H1 (cell line): ENCODE data around the gene RTN4RL2. TPM values are rescaled to one million over a fixed set of nuclear protein-coding genes. Genes with fewer than 3 reads are reported as not detected.

ENCODE experiments used
- CTCF ChIA-PET: fragments of 300-600 bp; sonication (Branson Sonifier 250); formaldehyde crosslinking; loops from one replicate; lab custom pipeline; 2021; ENCODE audit not compliant: partially characterized antibody; lab: Charles Lee
- POLR2A ChIA-PET: fragments of 300-600 bp; sonication (Branson Sonifier 250); formaldehyde crosslinking; loops from one replicate; lab custom pipeline; 2021; ENCODE audit warnings: inconsistent platforms; ENCODE audit not compliant: partially characterized antibody; lab: Charles Lee
- DNase-seq, 2 experiments: peaks; one replicate each; pipeline versions ENCODE4 v3.0.0 to v3.0.0-alpha.2; 2010 to 2022; ENCODE audit warnings: low spot score in 2 of 2, low read depth in 1 of 2, mixed read lengths in 1 of 2
- FAIRE-seq: peaks from 2 replicates; lab custom pipeline; 2011; peaks lifted over from hg19 to GRCh38; lab: Jason Lieb, UNC
- H2AFZ ChIP-seq: 2 replicates; pipeline ENCODE4 v1.8.1; 2012; ENCODE audit warnings: low read length, inconsistent platforms
- H2AK5ac ChIP-seq: 2 replicates; pipeline ENCODE4 v1.6.1; 2013; ENCODE audit warnings: low read depth, low read length
- H2BK120ac ChIP-seq: replicated peaks from 2 replicates; pipeline ENCODE3; 2013; ENCODE audit warnings: low read depth, low read length, inconsistent platforms
- H2BK12ac ChIP-seq: 2 replicates; pipeline ENCODE4 v1.6.1; 2013; ENCODE audit warnings: low read depth, low read length
- H2BK15ac ChIP-seq: 2 replicates; pipeline ENCODE4 v1.6.1; 2013; ENCODE audit warnings: low read length
- H2BK20ac ChIP-seq: 2 replicates; pipeline ENCODE4 v1.6.1; 2013; ENCODE audit warnings: low read length
- H2BK5ac ChIP-seq: 2 replicates; pipeline ENCODE4 v1.6.1; 2013; ENCODE audit warnings: low read depth, low read length
- H3K14ac ChIP-seq: 2 replicates; pipeline ENCODE4 v1.6.1; 2013; ENCODE audit warnings: inconsistent platforms; ENCODE audit not compliant: insufficient read length
- H3K18ac ChIP-seq: 2 replicates; pipeline ENCODE4 v1.6.1; 2013; ENCODE audit warnings: low read length; ENCODE audit errors: extremely low read depth
- H3K23ac ChIP-seq: 2 replicates; pipeline ENCODE4 v1.6.1; 2013; ENCODE audit warnings: inconsistent platforms; ENCODE audit not compliant: insufficient read length
- H3K23me2 ChIP-seq: 2 replicates; pipeline ENCODE4 v1.6.1; 2013; ENCODE audit warnings: low read depth, low read length
- H3K27ac ChIP-seq: 2 replicates; pipeline ENCODE4 v1.6.1; 2011; ENCODE audit warnings: low read depth, low read length, inconsistent platforms
- H3K27me3 ChIP-seq, 4 experiments: replicated peaks in 1 of 4; 1 replicate in 1 of 4; 2 replicates in 3 of 4; pipeline versions ENCODE4 v1.6.1 to v1.8.1; 2011 to 2013; ENCODE audit warnings: low read length in 3 of 4, mild to moderate bottlenecking in 3 of 4, inconsistent platforms in 2 of 4, mixed read lengths in 2 of 4, moderate library complexity in 1 of 4; ENCODE audit not compliant: control insufficient read depth in 3 of 4, insufficient read depth in 3 of 4; ENCODE audit errors: extremely low read depth in 1 of 4
- H3K36me3 ChIP-seq, 4 experiments: 2 replicates each; pipeline versions ENCODE4 v1.6.1 to v1.8.1; 2011 to 2013; ENCODE audit warnings: mild to moderate bottlenecking in 4 of 4, low read length in 3 of 4, moderate library complexity in 2 of 4, control low read depth in 1 of 4, inconsistent platforms in 1 of 4; ENCODE audit not compliant: insufficient read depth in 4 of 4, control insufficient read depth in 2 of 4
- H3K4ac ChIP-seq: replicated peaks from 2 replicates; pipeline ENCODE3; 2013; ENCODE audit warnings: low read length, low read depth, mixed read lengths, inconsistent platforms; ENCODE audit not compliant: insufficient read length
- H3K4me1 ChIP-seq, 4 experiments: replicated peaks in 1 of 4; 1 replicate in 1 of 4; 2 replicates in 3 of 4; pipeline versions ENCODE4 v1.6.1 to v1.8.1; 2011 to 2013; ENCODE audit warnings: low read length in 3 of 4, inconsistent platforms in 2 of 4, mixed read lengths in 1 of 4; ENCODE audit not compliant: insufficient read depth in 4 of 4, control insufficient read depth in 3 of 4
- H3K4me2 ChIP-seq, 2 experiments: 2 replicates each; pipeline versions ENCODE4 v1.6.1 to v1.8.1; 2011 to 2013; ENCODE audit warnings: low read depth in 2 of 2, low read length in 2 of 2, control low read depth in 1 of 2, inconsistent platforms in 1 of 2, mild to moderate bottlenecking in 1 of 2; ENCODE audit not compliant: insufficient read depth in 1 of 2
- H3K4me3 ChIP-seq, 4 experiments: fragments of 200-600, 300-600 bp in 1 of 4; sonication (generic), shearing (Covaris generic), sonication (Bioruptor Twin) in 1 of 4; 2 replicates each; pipeline versions ENCODE4 v1.5.1 to v1.8.1; 2011 to 2016; ENCODE audit warnings: low read length in 4 of 4, low read depth in 3 of 4, control low read depth in 2 of 4, inconsistent platforms in 2 of 4, mild to moderate bottlenecking in 2 of 4, mixed read lengths in 1 of 4, moderate library complexity in 1 of 4; ENCODE audit not compliant: insufficient read depth in 2 of 4; ENCODE audit errors: extremely low read depth in 1 of 4
- H3K56ac ChIP-seq: replicated peaks from 2 replicates; pipeline ENCODE3; 2013; ENCODE audit warnings: low read depth, mild to moderate bottlenecking, mixed read lengths, low read length, inconsistent platforms; ENCODE audit not compliant: insufficient read length
- H3K79me1 ChIP-seq: 2 replicates; pipeline ENCODE4 v1.6.1; 2013; ENCODE audit warnings: low read depth, low read length, control low read depth
- H3K79me2 ChIP-seq, 2 experiments: 2 replicates each; pipeline versions ENCODE4 v1.6.1 to v1.8.1; 2012 to 2013; ENCODE audit warnings: low read length in 2 of 2, mild to moderate bottlenecking in 2 of 2, inconsistent platforms in 1 of 2; ENCODE audit not compliant: insufficient read depth in 2 of 2, control insufficient read depth in 1 of 2
- H3K9ac ChIP-seq, 4 experiments: replicated peaks in 1 of 4; 1 replicate in 1 of 4; 2 replicates in 3 of 4; pipeline versions ENCODE4 v1.6.1 to v1.8.1; 2011 to 2013; ENCODE audit warnings: low read depth in 3 of 4, low read length in 3 of 4, control low read depth in 2 of 4, mild to moderate bottlenecking in 2 of 4, moderate library complexity in 2 of 4, inconsistent platforms in 1 of 4; ENCODE audit errors: extremely low read depth in 1 of 4
- H3K9me3 ChIP-seq, 2 experiments: 2 replicates each; pipeline versions ENCODE4 v1.6.1 to v1.8.1; 2012 to 2013; ENCODE audit warnings: mild to moderate bottlenecking in 2 of 2, moderate library complexity in 2 of 2, control low read depth in 1 of 2, inconsistent platforms in 1 of 2, low read depth in 1 of 2, low read length in 1 of 2, mixed read lengths in 1 of 2; ENCODE audit not compliant: insufficient read depth in 2 of 2
- H4K20me1 ChIP-seq, 2 experiments: replicated peaks in 1 of 2; 2 replicates each; pipeline versions ENCODE3 to v1.8.1; 2011 to 2013; ENCODE audit warnings: inconsistent platforms in 2 of 2, low read length in 2 of 2, mild to moderate bottlenecking in 1 of 2; ENCODE audit not compliant: insufficient read depth in 2 of 2, control insufficient read depth in 1 of 2
- H4K5ac ChIP-seq: 2 replicates; pipeline ENCODE4 v1.6.1; 2013; ENCODE audit warnings: low read length, low read depth, mixed read lengths, inconsistent platforms; ENCODE audit not compliant: insufficient read length
- H4K8ac ChIP-seq: 2 replicates; pipeline ENCODE4 v1.8.0; 2013; ENCODE audit warnings: mild to moderate bottlenecking, moderate library complexity, low read length, inconsistent platforms; ENCODE audit not compliant: insufficient read depth; ENCODE audit errors: extremely low read depth
- H4K91ac ChIP-seq: replicated peaks from 2 replicates; pipeline ENCODE3; 2013; ENCODE audit warnings: low read length, mixed read lengths, inconsistent platforms; ENCODE audit not compliant: insufficient read length
- BACH1 ChIP-seq: IDR thresholded peaks from 2 replicates; pipeline ENCODE4 v1.6.1; 2012; ENCODE audit warnings: low read length, improper control_type of control experiment
- KDM5A ChIP-seq: fragments of 200-600 bp; IDR thresholded peaks from 2 replicates; pipeline ENCODE4 v1.7.1; 2012; ENCODE audit warnings: mild to moderate bottlenecking, low read length, inconsistent platforms, mixed read lengths
- POLR2AphosphoS5 ChIP-seq: IDR thresholded peaks from 2 replicates; pipeline ENCODE4 v1.6.1; 2011; ENCODE audit warnings: low read depth, low read length
- SIN3A ChIP-seq, 2 experiments: IDR thresholded peaks in 1 of 2; conservative IDR thresholded peaks in 1 of 2; 2 replicates each; pipeline ENCODE4 v1.6.1; 2011 to 2012; ENCODE audit warnings: low read length in 2 of 2, improper control_type of control experiment in 1 of 2, low read depth in 1 of 2, mild to moderate bottlenecking in 1 of 2
- YY1 ChIP-seq: IDR thresholded peaks from 2 replicates; pipeline ENCODE4 v1.6.1; 2011; ENCODE audit warnings: low read depth, mild to moderate bottlenecking, low read length
- WGBS, 2 experiments: shearing (Covaris generic) in 1 of 2; methylation state at CpG; one replicate each; pipeline versions ENCODE4 v1.1.6 to v1.1.7; 2013 to 2015; ENCODE audit warnings: low lambda C conversion rate in 2 of 2, mixed read lengths in 2 of 2, inconsistent platforms in 1 of 2, low coverage in 1 of 2, missing lambda C conversion rate in 1 of 2; ENCODE audit not compliant: insufficient replicate concordance in 2 of 2, insufficient coverage in 1 of 2, insufficient read length in 1 of 2; ENCODE audit errors: extremely low coverage in 1 of 2, missing lambda C conversion rate in 1 of 2; 5-methylcytosine and 5-hydroxymethylcytosine counted together
- polyA plus RNA-seq, 7 experiments: library from polyadenylated mRNA; depleted of rRNA in 3 of 7; stranded (reverse) in 5 of 7; unstranded in 2 of 7; fragments of >200 nt in 5 of 7; fragments of 200-250 nt in 2 of 7; gene quantifications; 1 replicate in 5 of 7; 2 replicates in 1 of 7; 4 replicates in 1 of 7; pipeline versions ENCODE4 v1.2.1 to v1.2.3, GENCODE V29; 2011 to 2013; ENCODE audit warnings: missing spikeins in 2 of 7, mixed read lengths in 2 of 7
- total RNA-seq: library from RNA; stranded (reverse); fragmentation: NEBNext Ultra II Directional; extraction: Animal tissue kit (Norgen Biotek cat#: 25700); gene quantifications from 2 replicates; pipeline ENCODE4 v1.2.1, GENCODE V29; 2021
- TF ChIP-seq, protein P1 (sequence below): IDR thresholded peaks from 2 replicates; pipeline ENCODE4 v1.6.1; 2011; ENCODE audit warnings: low read depth, mild to moderate bottlenecking, low read length; ENCODE audit not compliant: insufficient read depth
- TF ChIP-seq, protein P2 (sequence below), 3 experiments: IDR thresholded peaks; 1 replicate in 2 of 3; 2 replicates in 1 of 3; pipeline versions ENCODE4 v1.5.1 to v1.6.1; 2011; ENCODE audit warnings: low read length in 3 of 3, mild to moderate bottlenecking in 3 of 3, inconsistent platforms in 2 of 3, low read depth in 1 of 3, moderate library complexity in 1 of 3; ENCODE audit not compliant: insufficient read depth in 1 of 3; ENCODE audit errors: control extremely low read depth in 1 of 3

Gene RTN4RL2
- total and polyA plus RNA-seq, 2 of the 8 experiments (the other 6 are each of a cell fraction or from before 2014, with no cell fraction given) = 11.4 to 23.7 TPM

GRCh38 chr11:57491371-57492061 is 31.2 kb downstream of the RTN4RL2 start:
- no peak overlapping the region for H3K4ac ChIP-seq
- H4K8ac ChIP-seq = no peak overlapping the region
- POLR2A ChIA-PET = interaction anchor here (0.7 to 9.7 kb wide), 15 partner anchors 11 to 250 kb away, joined by 3 to 90 read pairs (median 6); partner anchors contain the start of genes SELENOH, SLC43A1, TIMM10 and YPEL4
- H2BK20ac ChIP-seq = peak overlapping the region; percentile 43; the same call in 1 of the 2 replicates
- H2AK5ac ChIP-seq = no peak overlapping the region
- H2BK5ac ChIP-seq = no peak overlapping the region; the same call in 1 of the 2 replicates
- no peak overlapping the region for H4K91ac ChIP-seq
- H2BK120ac ChIP-seq = no peak overlapping the region
- no peaks in the 10 kb centered on the region for H3K9me3 ChIP-seq
- no peak overlapping the region for H4K5ac ChIP-seq
- H3K56ac ChIP-seq = no peak overlapping the region
- FAIRE-seq (peak; percentile 86), DNase-seq (peak in 1 of 2 experiments; percentile 90)
- H3K9ac ChIP-seq = no peak overlapping the region
- CTCF ChIA-PET = interaction anchor here (0.6 to 33.7 kb wide), 29 partner anchors 11 to 181 kb away, joined by 3 to 1146 read pairs (median 4); partner anchors contain the start of genes RTN4RL2, SLC43A1, SMTNL1 and TIMM10
- H3K4me1 ChIP-seq = peaks cover 0 to 7% (median 5%) of the 10 kb centered on the region in 4 experiments; a peak in 4 of 7 replicates
- H2BK15ac ChIP-seq = no peak overlapping the region; the same call in 1 of the 2 replicates
- peaks cover 0 to 2% of the 10 kb centered on the region in 2 experiments for H4K20me1 ChIP-seq
- peaks cover 0 to 5% (median 1%) of the 10 kb centered on the region in 4 experiments; a peak in 3 of 8 replicates for H3K36me3 ChIP-seq
- H3K18ac ChIP-seq = no peak overlapping the region
- no peak overlapping the region for H3K14ac ChIP-seq
- no peaks in the 10 kb centered on the region for H3K27me3 ChIP-seq
- H3K27ac ChIP-seq = 0 out of 2 replicates have a peak overlapping the region, but pooled peaks have one; percentile 20
- H3K79me1 ChIP-seq = no peaks in the 10 kb centered on the region
- 84% methylated on average over 11 of the region's 11 CpGs; no CpG with 5 or more reads in 1 of the 2 experiments for WGBS, 2 experiments
- no peaks in the 10 kb centered on the region for H3K79me2 ChIP-seq
- no peak overlapping the region for H3K23ac ChIP-seq
- H3K4me3 ChIP-seq = no peak overlapping the region
- no peak overlapping the region for H3K4me2 ChIP-seq
- H2BK12ac ChIP-seq = peak overlapping the region; percentile 13; the same call in 1 of the 2 replicates
- no peak overlapping the region for H2AFZ ChIP-seq
- H3K23me2 ChIP-seq = no peaks in the 10 kb centered on the region
- TF ChIP-seq KDM5A (no peak), POLR2AphosphoS5 (no peak), BACH1 (0 out of 2 replicates have a peak, but pooled peaks have one; percentile 25), YY1 (no peak), SIN3A (conservative IDR thresholded peaks at IDR 0.05 in 1 of 2, IDR thresholded peaks at IDR 0.05 in 1 of 2; ENCODE audit: low read depth in 1 of 2, low read length in 2 of 2) (no peak)
- TF ChIP-seq, protein P1, sequence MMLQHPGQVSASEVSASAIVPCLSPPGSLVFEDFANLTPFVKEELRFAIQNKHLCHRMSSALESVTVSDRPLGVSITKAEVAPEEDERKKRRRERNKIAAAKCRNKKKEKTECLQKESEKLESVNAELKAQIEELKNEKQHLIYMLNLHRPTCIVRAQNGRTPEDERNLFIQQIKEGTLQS = no peak
- TF ChIP-seq, protein P2, sequence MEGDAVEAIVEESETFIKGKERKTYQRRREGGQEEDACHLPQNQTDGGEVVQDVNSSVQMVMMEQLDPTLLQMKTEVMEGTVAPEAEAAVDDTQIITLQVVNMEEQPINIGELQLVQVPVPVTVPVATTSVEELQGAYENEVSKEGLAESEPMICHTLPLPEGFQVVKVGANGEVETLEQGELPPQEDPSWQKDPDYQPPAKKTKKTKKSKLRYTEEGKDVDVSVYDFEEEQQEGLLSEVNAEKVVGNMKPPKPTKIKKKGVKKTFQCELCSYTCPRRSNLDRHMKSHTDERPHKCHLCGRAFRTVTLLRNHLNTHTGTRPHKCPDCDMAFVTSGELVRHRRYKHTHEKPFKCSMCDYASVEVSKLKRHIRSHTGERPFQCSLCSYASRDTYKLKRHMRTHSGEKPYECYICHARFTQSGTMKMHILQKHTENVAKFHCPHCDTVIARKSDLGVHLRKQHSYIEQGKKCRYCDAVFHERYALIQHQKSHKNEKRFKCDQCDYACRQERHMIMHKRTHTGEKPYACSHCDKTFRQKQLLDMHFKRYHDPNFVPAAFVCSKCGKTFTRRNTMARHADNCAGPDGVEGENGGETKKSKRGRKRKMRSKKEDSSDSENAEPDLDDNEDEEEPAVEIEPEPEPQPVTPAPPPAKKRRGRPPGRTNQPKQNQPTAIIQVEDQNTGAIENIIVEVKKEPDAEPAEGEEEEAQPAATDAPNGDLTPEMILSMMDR (IDR thresholded peaks at IDR 0.05; ENCODE audit: control extremely low read depth in 1 of 3, insufficient read depth in 1 of 3, low read depth in 1 of 3, low read length in 3 of 3) = peak; percentile 80 to 88 (median 87)
